22Rv1 (cell line): ENCODE measurements around the gene CTBP2.
A peak's percentile ranks its signal among the peaks of the same experiment; 100 is the strongest.

ENCODE experiments used
- H3K27ac ChIP-seq: fragments of 450-650 bp; 2 replicates; pipeline ENCODE4 v1.5.1; 2017
- ZFX ChIP-seq: fragments of 450-650 bp; IDR thresholded peaks from 2 replicates; pipeline ENCODE4 v1.6.1; 2017; ENCODE audit warnings: antibody characterized with exemption, borderline replicate concordance
- TF ChIP-seq, protein P1 (sequence below): fragments of 450-650 bp; IDR thresholded peaks from 2 replicates; pipeline ENCODE4 v1.5.1; 2017; ENCODE audit warnings: mild to moderate bottlenecking

The CTBP2 gene

DNA sequence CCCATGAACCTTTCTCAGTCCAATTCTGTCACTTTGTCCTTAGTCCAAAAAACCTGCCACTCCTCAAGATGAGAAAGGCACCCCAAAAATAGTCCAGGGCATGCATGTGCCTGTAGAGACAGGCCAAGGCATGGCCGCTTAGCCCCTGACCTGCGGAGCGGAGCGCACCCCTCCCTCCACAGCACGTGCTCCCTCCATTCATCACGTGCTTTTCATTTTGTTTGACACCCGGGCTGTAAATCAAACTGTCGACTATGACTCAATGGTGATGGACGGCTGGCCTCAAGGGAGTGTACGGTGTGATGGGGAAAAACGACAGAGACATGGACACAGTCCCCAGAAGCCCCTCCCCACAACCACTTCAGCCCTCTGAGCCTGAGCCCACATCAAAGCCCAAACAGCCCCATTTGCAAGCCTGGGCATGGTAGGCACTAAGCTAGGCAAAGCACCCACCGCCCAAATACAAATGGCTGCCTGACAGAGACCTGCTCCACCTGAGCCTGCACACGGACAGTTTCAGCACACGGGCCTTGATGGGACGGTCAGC lies 127.8 kb downstream of the CTBP2 start:
- H3K27ac ChIP-seq = no peak overlapping the region
- TF ChIP-seq ZFX = no peak
- TF ChIP-seq, protein P1, sequence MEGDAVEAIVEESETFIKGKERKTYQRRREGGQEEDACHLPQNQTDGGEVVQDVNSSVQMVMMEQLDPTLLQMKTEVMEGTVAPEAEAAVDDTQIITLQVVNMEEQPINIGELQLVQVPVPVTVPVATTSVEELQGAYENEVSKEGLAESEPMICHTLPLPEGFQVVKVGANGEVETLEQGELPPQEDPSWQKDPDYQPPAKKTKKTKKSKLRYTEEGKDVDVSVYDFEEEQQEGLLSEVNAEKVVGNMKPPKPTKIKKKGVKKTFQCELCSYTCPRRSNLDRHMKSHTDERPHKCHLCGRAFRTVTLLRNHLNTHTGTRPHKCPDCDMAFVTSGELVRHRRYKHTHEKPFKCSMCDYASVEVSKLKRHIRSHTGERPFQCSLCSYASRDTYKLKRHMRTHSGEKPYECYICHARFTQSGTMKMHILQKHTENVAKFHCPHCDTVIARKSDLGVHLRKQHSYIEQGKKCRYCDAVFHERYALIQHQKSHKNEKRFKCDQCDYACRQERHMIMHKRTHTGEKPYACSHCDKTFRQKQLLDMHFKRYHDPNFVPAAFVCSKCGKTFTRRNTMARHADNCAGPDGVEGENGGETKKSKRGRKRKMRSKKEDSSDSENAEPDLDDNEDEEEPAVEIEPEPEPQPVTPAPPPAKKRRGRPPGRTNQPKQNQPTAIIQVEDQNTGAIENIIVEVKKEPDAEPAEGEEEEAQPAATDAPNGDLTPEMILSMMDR = no peak

DNA sequence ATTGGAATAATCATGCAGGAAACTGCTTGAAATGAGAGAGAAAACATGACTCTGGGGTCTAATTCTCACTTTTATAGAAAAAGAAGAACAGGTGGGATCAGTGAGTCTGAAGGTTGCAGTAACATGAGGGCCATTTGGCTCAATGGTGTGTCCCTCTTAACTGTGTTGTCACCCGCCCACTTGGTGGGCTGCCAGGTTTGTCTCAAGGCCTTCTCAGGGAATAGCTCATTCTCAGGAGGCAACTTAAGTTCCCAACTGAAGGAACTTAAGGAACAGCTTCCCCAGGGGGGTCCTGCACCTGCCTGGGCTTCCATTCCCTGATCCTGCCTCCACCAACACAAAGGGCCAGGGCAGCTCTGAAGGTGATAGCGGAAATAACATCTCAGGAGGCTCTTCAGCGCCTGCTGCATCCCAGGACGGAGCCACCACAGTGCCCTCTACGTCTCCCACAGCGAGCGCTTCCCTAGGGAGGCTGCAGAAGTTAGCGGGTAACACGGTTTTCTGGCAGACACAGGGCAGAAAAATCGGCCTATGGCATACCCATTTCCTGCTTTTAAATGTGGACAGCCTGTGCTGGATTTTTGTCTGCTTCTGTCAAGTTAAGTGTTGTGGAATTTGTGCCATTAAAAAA lies 129.7 kb downstream of the CTBP2 start:
- TF ChIP-seq, protein P1 = no peak
- no peak for TF ChIP-seq ZFX
- H3K27ac ChIP-seq = no peak overlapping the region

DNA sequence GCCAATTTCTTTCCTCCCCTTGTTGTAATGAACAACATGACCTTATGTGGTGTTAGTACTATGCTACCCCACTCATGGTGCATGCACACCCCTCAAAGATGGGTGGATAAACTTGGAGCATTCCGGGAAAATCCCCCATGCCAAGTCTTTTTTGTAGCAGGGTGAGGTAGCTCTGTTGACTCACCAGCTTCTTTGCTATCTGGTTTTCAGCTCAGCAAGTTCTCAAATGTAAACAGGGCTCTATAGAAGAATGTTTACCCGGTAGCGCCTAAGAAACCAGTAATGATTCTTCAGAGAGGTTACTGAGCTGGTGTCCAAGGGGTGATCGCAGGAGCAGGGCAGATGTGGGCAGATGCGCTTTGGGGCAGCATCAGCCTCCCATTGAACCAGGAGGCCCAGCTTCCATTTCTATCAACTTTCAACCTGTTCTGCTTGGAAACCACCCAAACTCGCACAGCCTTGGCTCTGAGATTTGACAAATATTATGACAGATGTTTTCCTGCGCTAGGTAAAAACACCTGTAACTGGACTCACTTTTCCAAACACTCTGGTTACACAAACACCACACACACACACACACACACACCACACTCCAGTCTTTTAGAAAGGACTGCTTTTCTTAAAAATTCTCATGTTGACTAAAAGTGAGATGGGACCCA lies 130.7 kb downstream of the CTBP2 start:
- peak overlapping the region; percentile 29; the same call in 1 of the 2 replicates for H3K27ac ChIP-seq
- no peak for TF ChIP-seq ZFX
- TF ChIP-seq, protein P1 = no peak

DNA sequence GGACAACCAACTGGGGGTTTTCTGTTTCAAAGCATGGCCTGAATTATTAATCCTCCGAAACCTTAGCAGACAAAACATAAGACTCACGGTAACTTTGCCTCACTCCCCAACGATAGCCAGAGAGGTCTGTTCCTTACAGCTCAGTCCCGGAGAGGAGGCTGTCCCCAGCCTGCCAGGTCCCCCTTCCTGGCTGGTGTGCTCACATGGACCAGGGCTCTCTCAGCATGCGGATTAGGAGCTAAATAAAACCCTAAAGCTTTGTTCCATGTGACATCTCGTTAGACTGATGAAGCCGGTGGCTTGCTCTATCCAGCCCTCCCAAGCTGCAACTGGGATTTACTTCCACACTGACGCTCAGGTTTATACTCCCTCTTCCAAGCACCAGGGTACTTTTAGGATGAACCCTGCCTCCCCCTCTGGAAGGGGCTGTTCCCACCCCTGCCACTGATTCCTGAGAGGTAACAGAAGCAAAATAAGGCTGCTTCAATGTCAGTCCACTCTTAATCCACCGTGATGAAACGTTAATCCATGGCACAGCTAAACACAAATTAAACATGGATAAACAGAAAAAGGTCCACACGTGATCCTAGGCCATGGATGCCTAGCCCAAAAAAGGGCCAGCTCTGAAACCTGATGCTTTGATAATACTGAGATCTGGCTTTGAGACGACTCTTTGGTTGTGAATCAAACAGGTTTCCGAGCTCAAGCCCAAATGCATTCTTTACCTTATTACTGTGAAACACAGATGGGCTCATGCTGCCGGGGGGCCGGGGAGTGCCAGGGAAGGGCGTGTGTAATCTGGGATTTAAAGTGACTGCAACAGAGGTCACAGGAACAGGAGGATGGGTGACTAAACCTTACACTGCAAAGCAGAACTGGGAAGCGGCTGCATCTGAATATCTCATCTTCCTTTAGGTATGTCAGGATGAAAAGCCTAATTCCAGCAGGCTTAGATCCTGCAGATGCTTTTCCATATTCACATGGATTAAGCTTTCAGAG lies 132.2 kb downstream of the CTBP2 start:
- H3K27ac ChIP-seq = no peak overlapping the region
- TF ChIP-seq ZFX = no peak
- TF ChIP-seq, protein P1 = no peak

DNA sequence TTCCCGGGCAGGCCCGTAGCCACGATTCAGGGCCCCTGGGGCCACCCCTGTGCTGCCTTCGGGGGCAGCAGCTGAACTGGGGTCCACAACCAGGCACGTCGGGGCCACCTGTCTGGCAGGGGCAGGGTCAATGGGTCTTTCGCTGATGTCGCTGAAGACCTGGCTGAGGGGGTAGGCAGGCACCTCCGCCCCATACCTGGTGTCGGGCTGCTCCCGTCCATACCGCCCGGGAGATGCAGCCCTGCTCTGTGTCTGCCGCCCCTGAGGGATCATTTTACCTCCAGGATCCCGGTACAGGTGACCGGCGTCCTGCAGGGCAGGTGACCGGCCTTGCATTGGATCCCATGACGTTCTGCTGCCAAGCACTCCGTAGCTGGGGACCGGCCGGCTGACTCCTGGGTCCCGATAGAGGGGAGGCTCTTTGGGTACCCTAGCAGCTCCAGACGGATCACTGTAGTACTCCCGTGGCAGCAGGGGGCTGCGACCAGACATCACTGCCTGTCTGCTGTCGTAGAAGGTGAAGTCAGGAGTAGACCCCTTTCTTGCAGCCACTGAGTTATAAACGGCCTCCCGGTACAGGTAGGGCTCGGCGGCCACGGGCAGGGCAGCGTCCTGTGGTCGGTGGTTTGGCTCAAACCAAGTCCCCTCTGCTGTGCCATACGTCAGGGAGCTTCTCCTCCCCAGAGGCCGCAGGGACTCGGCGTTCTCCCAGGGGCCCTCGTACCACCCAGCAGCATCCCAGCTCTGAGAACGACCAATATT lies 133.2 kb downstream of the CTBP2 start:
- no peak overlapping the region for H3K27ac ChIP-seq
- TF ChIP-seq, protein P1 = no peak

DNA sequence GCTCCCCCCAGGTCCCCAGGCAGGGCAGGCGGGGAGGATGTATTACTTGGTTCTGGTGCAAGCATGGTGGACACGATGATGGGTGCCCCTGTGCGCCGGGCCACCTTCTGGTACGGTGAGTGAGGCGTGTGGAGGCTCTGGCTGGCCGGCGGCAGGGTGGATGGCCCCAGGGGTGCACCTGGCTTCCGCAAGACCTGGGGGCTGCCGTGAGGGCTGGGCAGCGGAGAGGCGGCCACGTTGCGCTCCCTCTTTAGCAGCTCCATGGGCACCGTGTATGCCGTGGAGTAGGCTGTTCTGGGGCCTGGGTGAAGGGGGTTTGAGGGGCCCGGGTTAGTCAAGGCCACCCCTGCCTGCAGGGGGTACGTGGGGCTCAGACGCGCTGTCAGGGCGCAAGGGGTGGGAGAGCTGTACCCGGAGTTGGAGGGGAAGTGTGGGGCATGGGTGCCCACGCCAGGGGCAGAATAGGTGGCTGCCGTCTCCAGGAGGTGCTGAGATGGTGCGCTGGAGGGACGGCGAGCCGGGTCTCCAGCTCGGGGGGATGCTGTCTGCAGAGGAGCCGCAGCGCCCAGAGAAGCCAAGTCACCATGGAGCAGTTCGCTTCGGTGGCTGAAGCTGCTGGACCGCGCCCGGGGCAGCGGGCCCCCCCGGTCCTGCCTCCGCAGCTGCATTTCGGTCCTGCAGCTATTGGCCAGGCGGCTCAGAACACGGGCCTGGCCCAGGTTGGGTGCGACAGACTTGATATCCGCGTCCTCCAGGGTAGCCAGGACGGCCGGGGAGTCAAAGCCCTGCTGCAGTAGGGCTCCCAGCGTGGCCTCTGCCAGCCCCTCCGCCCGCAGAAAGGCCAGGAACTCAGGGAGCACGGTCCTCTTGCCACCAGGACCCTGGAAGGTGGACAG lies 134.1 kb downstream of the CTBP2 start:
- no peak overlapping the region for H3K27ac ChIP-seq
- TF ChIP-seq ZFX = no peak
- TF ChIP-seq, protein P1 = no peak
